ENCODE results near the gene XPO4.
"Not testable (repeated sequence)": the region's sequence is repeated elsewhere in the genome, so short reads cannot be mapped to it uniquely, and the experiment has no call there.

DNA sequence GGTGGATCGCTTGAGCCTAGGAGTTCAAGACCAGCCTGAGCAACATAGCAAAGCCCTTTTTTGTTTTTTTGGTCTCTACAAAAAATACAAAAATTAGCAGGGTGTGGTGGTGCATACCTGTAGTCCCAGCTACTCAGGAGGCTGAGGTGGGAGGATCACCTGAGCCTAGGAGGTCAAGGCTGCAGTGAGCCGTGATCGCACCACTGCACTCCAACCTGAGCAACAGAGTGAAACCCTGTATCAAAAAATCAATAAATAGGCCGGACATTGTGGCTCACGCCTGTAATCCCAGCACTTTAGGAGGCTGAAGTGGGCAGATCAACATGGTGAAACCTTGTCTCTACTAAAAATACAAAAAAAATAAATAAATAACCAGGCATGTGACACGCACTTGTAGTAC is 13.1 kb upstream of the XPO4 start:
- not testable (repeated sequence) for TF ChIP-seq POLR2A, POLR2AphosphoS5, EP300 (IDR thresholded peaks at IDR 0.05)
- TF ChIP-seq, protein P1, sequence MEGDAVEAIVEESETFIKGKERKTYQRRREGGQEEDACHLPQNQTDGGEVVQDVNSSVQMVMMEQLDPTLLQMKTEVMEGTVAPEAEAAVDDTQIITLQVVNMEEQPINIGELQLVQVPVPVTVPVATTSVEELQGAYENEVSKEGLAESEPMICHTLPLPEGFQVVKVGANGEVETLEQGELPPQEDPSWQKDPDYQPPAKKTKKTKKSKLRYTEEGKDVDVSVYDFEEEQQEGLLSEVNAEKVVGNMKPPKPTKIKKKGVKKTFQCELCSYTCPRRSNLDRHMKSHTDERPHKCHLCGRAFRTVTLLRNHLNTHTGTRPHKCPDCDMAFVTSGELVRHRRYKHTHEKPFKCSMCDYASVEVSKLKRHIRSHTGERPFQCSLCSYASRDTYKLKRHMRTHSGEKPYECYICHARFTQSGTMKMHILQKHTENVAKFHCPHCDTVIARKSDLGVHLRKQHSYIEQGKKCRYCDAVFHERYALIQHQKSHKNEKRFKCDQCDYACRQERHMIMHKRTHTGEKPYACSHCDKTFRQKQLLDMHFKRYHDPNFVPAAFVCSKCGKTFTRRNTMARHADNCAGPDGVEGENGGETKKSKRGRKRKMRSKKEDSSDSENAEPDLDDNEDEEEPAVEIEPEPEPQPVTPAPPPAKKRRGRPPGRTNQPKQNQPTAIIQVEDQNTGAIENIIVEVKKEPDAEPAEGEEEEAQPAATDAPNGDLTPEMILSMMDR (IDR thresholded peaks at IDR 0.05), result not testable (repeated sequence)

Measured in gastroesophageal sphincter (tissue), 3 donors.